ENCODE data around the gene DENND2C. TPM values are rescaled to one million over a fixed set of nuclear protein-coding genes. Genes with fewer than 3 reads are reported as not detected.

DENND2C gene
- total RNA-seq, 1 experiment from 2014 or later = 1.1 TPM

DNA sequence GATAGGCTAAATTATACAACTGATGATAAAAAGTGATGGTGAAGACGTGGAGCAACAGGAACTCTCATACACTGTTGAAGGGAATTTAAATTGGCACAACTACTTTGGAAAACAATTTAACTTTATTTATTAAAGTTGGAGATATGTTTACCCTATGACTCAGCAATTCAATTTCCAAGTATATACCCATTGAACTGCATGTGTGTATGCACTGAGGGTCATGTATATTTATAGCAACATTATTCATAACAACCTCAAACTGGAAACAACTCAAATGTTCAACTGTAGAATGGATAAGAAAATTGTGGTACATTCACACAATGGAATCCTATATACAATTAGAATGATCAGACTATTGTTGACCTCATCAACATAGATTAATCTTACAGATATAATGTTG, 71.9 kb downstream of the DENND2C start:
- ChIA-PET CTCF (no interaction called here), POLR2A (no interaction called here)
- no peaks in the 10 kb centered on the region for H3K36me3 ChIP-seq (ENCODE audit: control insufficient read depth, insufficient read depth, low read length)
- H3K27ac ChIP-seq (ENCODE audit: low read length) = no peak overlapping the region
- no TSS peak for BruUV-seq (replicated peaks)
- ATAC-seq (no peak), DNase-seq (ENCODE audit: low read depth, low spot score) (no peak)
- H3K4me3 ChIP-seq (ENCODE audit: low read depth in 2 of 2, low read length in 2 of 2) = no peak overlapping the region
- TF ChIP-seq, protein P1, sequence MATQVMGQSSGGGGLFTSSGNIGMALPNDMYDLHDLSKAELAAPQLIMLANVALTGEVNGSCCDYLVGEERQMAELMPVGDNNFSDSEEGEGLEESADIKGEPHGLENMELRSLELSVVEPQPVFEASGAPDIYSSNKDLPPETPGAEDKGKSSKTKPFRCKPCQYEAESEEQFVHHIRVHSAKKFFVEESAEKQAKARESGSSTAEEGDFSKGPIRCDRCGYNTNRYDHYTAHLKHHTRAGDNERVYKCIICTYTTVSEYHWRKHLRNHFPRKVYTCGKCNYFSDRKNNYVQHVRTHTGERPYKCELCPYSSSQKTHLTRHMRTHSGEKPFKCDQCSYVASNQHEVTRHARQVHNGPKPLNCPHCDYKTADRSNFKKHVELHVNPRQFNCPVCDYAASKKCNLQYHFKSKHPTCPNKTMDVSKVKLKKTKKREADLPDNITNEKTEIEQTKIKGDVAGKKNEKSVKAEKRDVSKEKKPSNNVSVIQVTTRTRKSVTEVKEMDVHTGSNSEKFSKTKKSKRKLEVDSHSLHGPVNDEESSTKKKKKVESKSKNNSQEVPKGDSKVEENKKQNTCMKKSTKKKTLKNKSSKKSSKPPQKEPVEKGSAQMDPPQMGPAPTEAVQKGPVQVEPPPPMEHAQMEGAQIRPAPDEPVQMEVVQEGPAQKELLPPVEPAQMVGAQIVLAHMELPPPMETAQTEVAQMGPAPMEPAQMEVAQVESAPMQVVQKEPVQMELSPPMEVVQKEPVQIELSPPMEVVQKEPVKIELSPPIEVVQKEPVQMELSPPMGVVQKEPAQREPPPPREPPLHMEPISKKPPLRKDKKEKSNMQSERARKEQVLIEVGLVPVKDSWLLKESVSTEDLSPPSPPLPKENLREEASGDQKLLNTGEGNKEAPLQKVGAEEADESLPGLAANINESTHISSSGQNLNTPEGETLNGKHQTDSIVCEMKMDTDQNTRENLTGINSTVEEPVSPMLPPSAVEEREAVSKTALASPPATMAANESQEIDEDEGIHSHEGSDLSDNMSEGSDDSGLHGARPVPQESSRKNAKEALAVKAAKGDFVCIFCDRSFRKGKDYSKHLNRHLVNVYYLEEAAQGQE (IDR thresholded peaks at IDR 0.05; ENCODE audit: insufficient read depth in 1 of 2, low read depth in 2 of 2, low read length in 1 of 2) = no peak
- no peak for TF ChIP-seq POLR2AphosphoS5 (IDR thresholded peaks at IDR 0.05; ENCODE audit: low read depth, low read length)
- no peak for TF ChIP-seq SIN3A (IDR thresholded peaks at IDR 0.05; ENCODE audit: borderline replicate concordance, insufficient read depth, low read depth, low read length)
- TF ChIP-seq, protein P2, sequence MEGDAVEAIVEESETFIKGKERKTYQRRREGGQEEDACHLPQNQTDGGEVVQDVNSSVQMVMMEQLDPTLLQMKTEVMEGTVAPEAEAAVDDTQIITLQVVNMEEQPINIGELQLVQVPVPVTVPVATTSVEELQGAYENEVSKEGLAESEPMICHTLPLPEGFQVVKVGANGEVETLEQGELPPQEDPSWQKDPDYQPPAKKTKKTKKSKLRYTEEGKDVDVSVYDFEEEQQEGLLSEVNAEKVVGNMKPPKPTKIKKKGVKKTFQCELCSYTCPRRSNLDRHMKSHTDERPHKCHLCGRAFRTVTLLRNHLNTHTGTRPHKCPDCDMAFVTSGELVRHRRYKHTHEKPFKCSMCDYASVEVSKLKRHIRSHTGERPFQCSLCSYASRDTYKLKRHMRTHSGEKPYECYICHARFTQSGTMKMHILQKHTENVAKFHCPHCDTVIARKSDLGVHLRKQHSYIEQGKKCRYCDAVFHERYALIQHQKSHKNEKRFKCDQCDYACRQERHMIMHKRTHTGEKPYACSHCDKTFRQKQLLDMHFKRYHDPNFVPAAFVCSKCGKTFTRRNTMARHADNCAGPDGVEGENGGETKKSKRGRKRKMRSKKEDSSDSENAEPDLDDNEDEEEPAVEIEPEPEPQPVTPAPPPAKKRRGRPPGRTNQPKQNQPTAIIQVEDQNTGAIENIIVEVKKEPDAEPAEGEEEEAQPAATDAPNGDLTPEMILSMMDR (IDR thresholded peaks at IDR 0.05) = no peak
- no peak for TF ChIP-seq TCF7L2 (IDR thresholded peaks at IDR 0.05; ENCODE audit: low read depth, low read length)
- no peaks in the 10 kb centered on the region for H3K9me3 ChIP-seq (ENCODE audit: control insufficient read depth, insufficient read depth, low read depth, low read length)
- H3K4me1 ChIP-seq (ENCODE audit: control insufficient read depth, insufficient read depth, low read length) = no peaks in the 10 kb centered on the region
- H3K27me3 ChIP-seq (ENCODE audit: control insufficient read depth, insufficient read depth, low read length) = no peaks in the 10 kb centered on the region
- in situ Hi-C loops (cut with HindIII; ENCODE audit: low pct_unique_long_range_greater_than_20kb, low sequenced_read_pairs) (no loop called here), intact Hi-C loops (cut with micrococcal nuclease; ENCODE audit: unreplicated experiment) (no loop called here)

DNA sequence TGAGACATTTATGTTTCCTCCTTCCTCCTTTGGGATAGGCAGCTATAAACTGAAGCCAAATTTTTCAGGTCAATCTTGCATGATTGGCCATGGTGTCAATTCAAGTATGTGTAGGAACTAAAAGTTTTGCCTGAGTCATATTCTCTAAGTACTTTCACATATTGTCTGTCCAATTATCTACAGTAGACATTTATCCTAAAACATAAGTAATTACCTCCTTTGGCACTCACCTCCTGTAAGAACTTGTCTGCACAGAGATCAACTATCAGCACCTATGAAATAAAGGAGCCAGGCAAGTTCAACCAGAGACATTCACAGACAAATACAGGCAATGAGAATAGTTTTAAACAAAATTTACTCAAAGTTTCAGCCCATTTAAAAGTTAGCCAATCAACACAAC, 74.2 kb downstream of the DENND2C start:
- ChIA-PET CTCF (no interaction called here), POLR2A (no interaction called here)
- H3K4me1 ChIP-seq (ENCODE audit: control insufficient read depth, insufficient read depth, low read length) = no peaks in the 10 kb centered on the region
- BruUV-seq (replicated peaks) = no TSS peak
- intact Hi-C loops (cut with micrococcal nuclease; ENCODE audit: unreplicated experiment) = no loop called here
- H3K27me3 ChIP-seq (ENCODE audit: control insufficient read depth, insufficient read depth, low read length) = no peaks in the 10 kb centered on the region
- no peaks in the 10 kb centered on the region for H3K9me3 ChIP-seq (ENCODE audit: control insufficient read depth, insufficient read depth, low read depth, low read length)
- no peak for DNase-seq (ENCODE audit: low read depth, low spot score)
- H3K4me3 ChIP-seq (ENCODE audit: low read depth in 2 of 2, low read length in 2 of 2) = no peak overlapping the region
- no peaks in the 10 kb centered on the region for H3K36me3 ChIP-seq (ENCODE audit: control insufficient read depth, insufficient read depth, low read length)
- no peak for ATAC-seq
- TF ChIP-seq, protein P2 (IDR thresholded peaks at IDR 0.05) = no peak
- TF ChIP-seq TCF7L2 (IDR thresholded peaks at IDR 0.05; ENCODE audit: low read depth, low read length) (no peak), POLR2AphosphoS5 (IDR thresholded peaks at IDR 0.05; ENCODE audit: low read depth, low read length) (no peak), SIN3A (IDR thresholded peaks at IDR 0.05; ENCODE audit: borderline replicate concordance, insufficient read depth, low read depth, low read length) (no peak)
- TF ChIP-seq, protein P1 (IDR thresholded peaks at IDR 0.05; ENCODE audit: insufficient read depth in 1 of 2, low read depth in 2 of 2, low read length in 1 of 2) = no peak
- no peak overlapping the region for H3K27ac ChIP-seq (ENCODE audit: low read length)
- in situ Hi-C loops (cut with HindIII; ENCODE audit: low pct_unique_long_range_greater_than_20kb, low sequenced_read_pairs) = no loop called here
